Measurements from ENCODE around the gene NCOR2. TPM values are rescaled to one million over a fixed set of nuclear protein-coding genes. Genes with fewer than 3 reads are reported as not detected.

NCOR2 gene
- total RNA-seq, 1 experiment from 2014 or later: 326 TPM

DNA sequence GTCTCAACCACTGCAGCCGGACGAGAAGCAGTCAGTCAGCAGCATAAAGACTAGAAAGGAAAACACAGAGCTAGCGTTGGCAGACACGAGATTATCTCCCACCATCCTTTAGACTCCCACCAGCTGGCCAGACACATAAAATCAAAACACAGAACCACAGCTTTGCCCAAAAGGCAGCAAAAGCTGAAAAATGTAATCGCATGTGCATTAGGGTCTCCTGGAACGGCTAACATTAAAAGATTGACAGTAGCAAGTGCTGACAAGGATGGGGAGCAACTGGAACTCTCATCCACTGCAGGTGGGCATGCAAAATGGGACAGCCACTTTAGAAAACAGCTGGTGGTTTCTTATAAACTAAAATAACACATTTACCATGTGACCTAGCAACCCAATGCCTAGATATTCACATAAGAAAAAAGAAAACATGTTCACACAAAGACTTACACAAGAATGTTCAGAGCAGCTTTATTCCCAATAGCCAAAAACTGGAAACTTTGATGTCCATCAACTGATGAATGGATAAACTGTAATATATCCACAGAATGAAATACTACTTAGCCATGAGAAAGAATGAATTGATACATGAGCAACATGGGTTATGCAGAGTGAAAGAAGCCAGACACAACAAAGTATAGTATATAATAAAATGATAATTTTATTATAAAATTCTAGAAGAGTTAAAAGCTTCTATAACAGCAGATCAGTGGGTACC is 37.7 kb downstream of the NCOR2 start (continued):
- TF ChIP-seq, protein P1, sequence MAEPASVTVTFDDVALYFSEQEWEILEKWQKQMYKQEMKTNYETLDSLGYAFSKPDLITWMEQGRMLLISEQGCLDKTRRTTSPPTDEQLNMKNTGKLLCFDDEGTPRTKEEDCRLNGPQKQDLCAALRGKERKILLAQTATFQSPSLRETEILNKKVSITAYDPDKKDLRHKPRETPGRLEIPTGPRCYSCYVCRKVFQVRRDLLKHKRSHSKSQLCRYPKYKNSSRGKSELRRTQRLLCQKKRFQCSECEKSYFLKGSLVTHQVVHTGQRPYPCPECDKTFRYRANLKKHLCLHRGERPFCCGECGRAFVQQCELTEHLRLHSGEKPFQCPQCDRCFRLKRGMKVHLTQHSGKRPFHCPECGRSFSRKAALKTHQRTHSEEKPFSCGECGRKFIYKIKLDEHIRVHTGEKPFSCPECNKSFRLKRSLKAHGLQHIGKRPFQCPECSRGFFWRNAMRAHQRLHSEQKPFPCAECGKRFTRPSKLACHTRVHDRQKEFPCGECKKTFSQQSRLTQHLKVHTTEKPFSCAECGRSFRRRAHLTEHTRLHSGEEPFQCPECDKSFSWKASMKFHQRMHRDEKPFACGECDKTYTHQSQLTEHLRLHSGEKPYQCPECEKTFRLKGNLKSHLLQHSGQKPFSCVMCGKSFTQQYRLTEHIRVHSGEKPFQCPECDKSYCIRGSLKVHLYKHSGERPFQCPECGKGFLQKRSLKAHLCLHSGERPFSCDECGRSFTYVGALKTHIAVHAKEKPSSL (CRISPR knock-in tag; conservative IDR thresholded peaks at IDR 0.05): no peak
- TF ChIP-seq, protein P2, sequence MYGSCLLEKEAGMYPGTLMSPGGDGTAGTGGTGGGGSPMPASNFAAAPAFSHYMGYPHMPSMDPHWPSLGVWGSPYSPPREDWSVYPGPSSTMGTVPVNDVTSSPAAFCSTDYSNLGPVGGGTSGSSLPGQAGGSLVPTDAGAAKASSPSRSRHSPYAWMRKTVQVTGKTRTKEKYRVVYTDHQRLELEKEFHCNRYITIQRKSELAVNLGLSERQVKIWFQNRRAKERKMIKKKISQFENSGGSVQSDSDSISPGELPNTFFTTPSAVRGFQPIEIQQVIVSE (CRISPR knock-in tag; IDR thresholded peaks at IDR 0.05; ENCODE audit: borderline replicate concordance): no peak
- TF ChIP-seq SOX15 (CRISPR knock-in tag; IDR thresholded peaks at IDR 0.05): no peak
- no peak for TF ChIP-seq CREM (CRISPR knock-in tag; IDR thresholded peaks at IDR 0.05)
- TF ChIP-seq RORB (CRISPR knock-in tag; IDR thresholded peaks at IDR 0.05): no peak
- TF ChIP-seq ZNF138 (CRISPR knock-in tag; conservative IDR thresholded peaks at IDR 0.05): no peak
- no peak for TF ChIP-seq NR2C2 (CRISPR knock-in tag; IDR thresholded peaks at IDR 0.05)
- no peak for TF ChIP-seq ZNF512 (CRISPR knock-in tag; IDR thresholded peaks at IDR 0.05; ENCODE audit: borderline replicate concordance)
- TF ChIP-seq ELF4 (CRISPR knock-in tag; IDR thresholded peaks at IDR 0.05; ENCODE audit: low read depth): no peak

- DNase-seq (ENCODE audit: low spot score) (no peak), ATAC-seq (peak; percentile 49)
- ChIA-PET POLR2A (interaction anchor here (0.7 kb wide), 1 partner anchor 129 kb away, joined by 4 read pairs; no protein-coding TSS in a partner anchor), CTCF (interaction anchor here (0.5 to 1.0 kb wide), 2 partner anchors 24 to 189 kb away, joined by 3 read pairs; no protein-coding TSS in a partner anchor)
- Mint-ChIP-seq H3K4me3 (no peak overlapping the region), H3K9me3 (peaks cover 6% of the 10 kb centered on the region), H3K27ac (peak overlapping the region; percentile 63), H3K36me3 (peaks cover 19% of the 10 kb centered on the region), H3K4me1 (peaks cover 31% of the 10 kb centered on the region), H3K27me3 (ENCODE audit: low read depth) (no peaks in the 10 kb centered on the region)
- no peak for TF ChIP-seq ATF1 (CRISPR knock-in tag; IDR thresholded peaks at IDR 0.05)
These were observed 39.4 kb downstream of the NCOR2 start for GRCh38 chr12:124527861-124528561.

GRCh38 chr12:124525927-124526692 is 41.3 kb downstream of the NCOR2 start:
- Mint-ChIP-seq H3K36me3 (peaks cover 19% of the 10 kb centered on the region), H3K27ac (no peak overlapping the region; the same call in 1 of the 2 replicates), H3K27me3 (ENCODE audit: low read depth) (no peaks in the 10 kb centered on the region), H3K9me3 (peaks cover 6% of the 10 kb centered on the region), H3K4me3 (no peak overlapping the region), H3K4me1 (peaks cover 24% of the 10 kb centered on the region)
- ChIA-PET POLR2A (interaction anchor here (0.9 kb wide), 1 partner anchor 20 kb away, joined by 5 read pairs; no protein-coding TSS in a partner anchor), CTCF (no interaction called here)
- DNase-seq (ENCODE audit: low spot score) (no peak), ATAC-seq (no peak)
- TF ChIP-seq USF1 (CRISPR knock-in tag; IDR thresholded peaks at IDR 0.05) (no peak), ZNF512 (CRISPR knock-in tag; IDR thresholded peaks at IDR 0.05; ENCODE audit: borderline replicate concordance) (no peak), HMGXB4 (CRISPR knock-in tag; IDR thresholded peaks at IDR 0.05) (no peak), ESRRA (CRISPR knock-in tag; IDR thresholded peaks at IDR 0.05; ENCODE audit: borderline replicate concordance) (no peak), USF2 (CRISPR knock-in tag; IDR thresholded peaks at IDR 0.05) (no peak), ETV6 (CRISPR knock-in tag; IDR thresholded peaks at IDR 0.05) (no peak)
- TF ChIP-seq, protein P3, sequence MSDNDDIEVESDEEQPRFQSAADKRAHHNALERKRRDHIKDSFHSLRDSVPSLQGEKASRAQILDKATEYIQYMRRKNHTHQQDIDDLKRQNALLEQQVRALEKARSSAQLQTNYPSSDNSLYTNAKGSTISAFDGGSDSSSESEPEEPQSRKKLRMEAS (CRISPR knock-in tag; IDR thresholded peaks at IDR 0.05): no peak
- TF ChIP-seq, protein P1 (CRISPR knock-in tag; conservative IDR thresholded peaks at IDR 0.05): no peak

Measured in WTC11 (cell line).